ENCODE results near the gene ZNF431.
"Not testable (repeated sequence)": the region's sequence is repeated elsewhere in the genome, so short reads cannot be mapped to it uniquely, and the experiment has no call there.

The ZNF431 gene

DNA sequence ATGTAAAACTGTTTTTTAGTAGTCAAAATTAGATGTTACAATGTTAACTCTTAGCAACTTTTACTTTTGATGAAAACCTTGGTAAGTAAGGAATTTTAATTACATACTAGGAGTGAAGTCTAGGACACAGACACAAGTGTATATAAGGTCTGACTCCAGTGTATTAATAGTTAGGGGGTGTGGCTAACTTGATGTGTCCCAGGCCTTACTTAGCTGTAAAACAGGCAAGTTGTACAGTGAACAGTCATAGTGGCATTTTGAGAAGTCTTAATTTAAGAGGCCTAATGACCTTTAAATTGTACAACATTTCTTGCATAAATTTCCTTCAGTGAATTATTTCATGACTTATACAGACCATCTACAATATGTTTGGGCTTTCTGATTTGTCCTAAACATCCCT lies 6.8 kb downstream of the ZNF431 start:
- DNase-seq = no peak

DNA sequence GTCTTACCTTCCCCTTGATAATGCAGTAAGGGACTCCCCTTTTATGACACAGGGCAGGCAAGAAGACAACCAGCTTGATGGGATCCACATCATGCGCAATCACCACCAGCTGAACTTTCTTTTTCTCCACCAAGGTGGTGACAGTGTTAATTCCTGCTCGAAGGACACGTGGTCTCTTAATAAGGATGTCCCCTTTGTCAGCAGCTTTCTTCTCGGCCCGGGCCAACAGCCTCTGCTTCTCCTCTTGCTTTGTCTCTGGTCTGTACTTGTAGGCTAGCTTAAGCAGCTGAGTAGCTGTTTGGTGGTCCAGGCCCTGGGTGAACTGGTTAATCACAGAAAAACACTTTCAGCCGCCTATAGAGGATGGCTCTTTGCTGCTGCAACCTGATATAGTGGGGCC lies 8.0 kb downstream of the ZNF431 start:
- DNase-seq = no peak

DNA sequence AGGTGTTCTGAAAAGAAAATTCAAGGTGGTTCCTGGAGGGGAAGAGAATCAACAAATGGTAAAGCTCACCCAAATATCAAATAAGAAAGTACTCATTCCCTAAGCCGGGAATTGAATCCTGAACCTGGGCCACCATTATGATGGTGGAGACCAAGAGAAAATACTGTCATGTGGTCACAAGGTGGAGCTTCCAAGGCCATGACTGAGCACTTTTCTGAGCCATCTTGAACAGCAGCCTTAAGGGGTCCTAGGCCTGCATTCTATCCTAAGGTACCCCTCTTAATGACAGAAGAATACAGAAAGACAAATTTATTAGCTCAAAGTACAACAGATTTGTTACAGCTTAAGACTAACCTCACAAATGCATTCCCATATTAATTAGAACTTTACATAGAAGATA lies 9.6 kb downstream of the ZNF431 start:
- DNase-seq = no peak

DNA sequence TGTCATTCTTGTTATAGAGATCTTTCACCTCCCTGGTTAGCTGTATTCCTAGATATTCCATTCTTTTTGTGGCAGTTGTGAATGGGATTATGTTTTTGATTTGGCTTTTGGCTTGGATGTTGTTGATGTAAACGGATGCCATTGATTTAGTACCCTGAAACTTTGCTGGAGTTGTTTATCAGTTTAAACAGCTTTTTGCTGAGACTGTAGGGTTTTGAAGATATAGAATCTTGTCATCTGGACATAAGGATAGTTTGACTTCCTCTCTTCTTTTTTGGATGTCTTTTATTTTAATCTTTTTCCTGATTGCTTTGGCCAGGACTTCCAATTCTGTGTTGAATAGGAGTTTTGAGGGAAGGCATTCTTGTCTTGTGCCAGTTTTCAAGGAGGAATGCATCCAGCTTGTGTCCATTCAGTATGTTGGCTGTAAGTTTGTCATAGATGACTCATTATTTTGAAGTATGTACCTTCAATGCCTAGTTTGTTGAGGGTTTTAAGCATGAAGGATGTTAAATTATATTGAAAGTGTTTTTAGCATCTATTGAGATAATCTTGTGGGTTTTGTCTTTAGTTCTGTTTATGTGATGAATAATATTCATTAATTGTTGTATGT lies 16.8 kb downstream of the ZNF431 start:
- DNase-seq = no peak

DNA sequence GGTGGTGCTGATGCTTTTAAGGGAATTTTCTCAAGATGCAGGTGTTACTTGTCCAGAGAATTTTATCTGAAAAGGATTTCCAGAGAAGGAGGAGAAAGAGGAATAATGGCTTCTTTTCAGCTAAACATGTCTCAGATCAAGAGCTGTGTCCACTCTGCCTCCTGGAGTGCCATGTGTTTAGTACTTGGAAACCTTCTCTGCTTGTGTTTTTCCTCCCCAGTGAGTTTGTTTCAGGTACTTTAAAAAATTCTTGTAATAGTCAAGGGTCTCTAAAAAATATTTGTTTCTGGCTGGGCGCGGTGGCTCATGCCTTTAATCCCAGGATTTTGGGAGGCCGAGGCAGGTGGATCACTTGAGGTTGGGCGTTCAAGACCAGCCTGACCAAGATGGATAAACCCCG lies 22.7 kb downstream of the ZNF431 start:
- no peak for DNase-seq

DNA sequence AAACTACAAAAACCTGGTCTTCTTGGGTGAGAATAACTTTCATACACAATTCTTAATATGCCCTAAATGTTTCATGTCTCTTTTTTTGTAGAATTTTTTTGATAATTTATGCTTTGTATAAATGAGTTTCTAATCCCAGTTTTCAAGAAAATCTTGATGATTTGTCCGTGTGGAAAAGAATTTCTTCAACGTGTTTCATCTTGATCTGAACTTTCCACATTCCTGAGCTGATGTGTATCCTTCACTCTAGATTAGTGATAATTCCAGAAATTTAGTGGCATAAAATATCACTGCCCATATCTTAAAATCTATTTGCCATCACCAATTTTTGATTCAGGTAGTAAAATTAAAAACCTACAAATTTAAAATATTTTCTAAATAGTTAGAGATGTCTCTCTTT lies 24.6 kb downstream of the ZNF431 start:
- no peak for DNase-seq

DNA sequence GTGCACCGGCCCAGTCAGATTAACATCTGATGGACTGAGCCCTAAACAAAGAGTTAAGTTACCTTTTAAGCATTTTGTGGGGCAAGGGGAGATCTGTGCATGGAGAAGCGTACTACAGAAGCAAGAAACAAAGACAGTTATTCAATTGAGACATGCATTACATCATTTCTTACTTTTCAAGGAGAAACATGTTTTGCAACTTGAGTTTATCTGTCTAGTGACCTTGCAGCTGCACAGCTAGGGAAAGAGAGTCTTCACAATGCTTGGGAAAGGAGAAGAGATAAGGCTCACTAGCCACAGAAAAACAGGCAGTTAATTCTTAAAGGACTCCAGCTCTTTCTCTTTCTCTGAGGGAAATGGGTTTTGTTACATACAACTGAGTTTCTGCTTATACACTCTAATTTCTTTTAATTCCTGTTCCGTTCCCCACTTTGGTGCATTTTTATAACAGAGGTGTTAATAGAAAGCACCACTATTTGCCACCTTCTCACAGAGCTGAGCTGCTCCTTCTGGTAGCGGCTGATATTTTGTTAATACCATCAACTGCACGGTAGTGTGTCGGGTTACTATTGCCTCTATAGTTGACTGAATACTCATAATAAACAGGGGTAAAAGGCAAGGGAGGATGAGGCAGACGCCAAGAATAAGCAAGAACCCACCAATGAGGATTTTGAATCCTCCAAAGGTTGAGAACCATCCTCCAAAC lies 55.9 kb downstream of the ZNF431 start:
- peak; percentile 96 for DNase-seq

DNA sequence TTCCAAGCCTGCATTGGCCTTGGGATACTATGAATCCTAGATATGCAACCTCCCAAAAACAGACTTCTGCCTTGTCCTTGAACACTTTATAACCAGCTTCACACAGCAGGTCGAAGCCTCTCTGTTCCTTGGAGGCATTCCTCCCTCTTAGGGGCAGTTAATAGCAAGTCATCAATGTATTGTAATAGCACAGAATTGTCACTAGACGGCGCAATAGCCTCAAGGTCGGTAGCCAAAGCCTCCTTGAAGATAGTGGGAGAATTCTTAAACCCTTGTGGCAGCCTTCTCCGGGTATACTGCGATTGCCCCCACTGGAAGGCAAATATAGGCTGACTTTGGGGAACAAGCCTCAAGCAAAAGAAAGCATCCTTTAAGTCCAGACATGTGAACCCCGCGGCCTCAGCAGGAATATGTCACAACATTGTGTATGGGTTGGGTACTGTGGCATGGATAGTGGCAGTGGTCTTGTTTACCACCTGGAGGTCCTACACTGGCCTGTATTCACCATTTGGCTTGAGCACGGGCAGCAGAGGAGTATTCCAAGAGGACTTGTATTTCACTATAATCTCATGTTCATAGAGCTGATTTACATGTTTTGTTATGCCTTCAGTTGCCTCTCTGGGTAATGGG lies 61.1 kb downstream of the ZNF431 start:
- DNase-seq = peak; percentile 37

DNA sequence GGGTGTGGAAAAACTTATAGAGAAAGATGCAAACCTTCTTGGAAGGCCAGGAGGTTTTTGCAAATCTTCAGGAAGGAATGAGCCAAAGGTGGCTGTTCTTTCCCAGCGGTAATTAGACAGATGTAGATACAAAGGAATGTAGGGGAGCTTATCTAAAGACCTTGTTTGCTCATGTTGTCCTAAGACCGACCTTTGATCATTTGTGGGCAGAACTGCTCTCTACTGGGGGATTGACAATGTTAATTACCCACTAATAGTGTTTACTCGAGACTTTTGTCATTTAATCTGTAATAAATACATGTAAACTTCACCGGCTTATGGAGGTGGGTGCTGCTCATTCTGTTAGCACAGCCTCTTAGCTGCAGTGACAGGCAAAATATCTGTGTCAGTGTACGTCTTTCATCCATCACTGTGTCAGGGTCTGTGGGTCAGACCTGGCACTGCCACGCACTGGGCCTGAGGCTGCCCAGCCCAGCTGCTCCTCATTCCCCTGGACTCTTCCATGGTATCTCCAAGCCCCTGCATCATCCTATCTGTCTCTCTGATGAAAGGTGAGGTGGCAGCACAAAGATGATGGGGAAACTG lies 68.3 kb downstream of the ZNF431 start:
- DNase-seq = no peak

DNA sequence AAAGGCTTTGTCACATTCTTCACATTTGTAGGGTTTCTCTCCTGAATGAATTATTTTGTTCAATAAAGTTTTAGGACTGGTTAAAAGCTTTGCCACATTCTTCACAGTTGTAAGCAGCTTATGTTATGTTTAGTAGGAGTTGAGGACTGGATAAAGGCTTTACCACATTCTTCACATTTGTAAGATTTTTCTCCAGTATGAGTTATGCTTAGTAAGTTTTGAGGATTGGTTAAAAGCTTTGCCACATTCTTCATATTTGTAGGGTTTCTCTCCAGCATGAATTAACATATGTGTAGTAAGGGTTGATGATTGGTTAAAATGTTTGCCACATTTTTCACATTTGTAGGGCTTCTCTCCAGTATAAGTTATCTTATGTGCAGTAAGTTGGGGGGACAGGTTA lies 79.9 kb downstream of the ZNF431 start:
- DNase-seq = no peak

DNA sequence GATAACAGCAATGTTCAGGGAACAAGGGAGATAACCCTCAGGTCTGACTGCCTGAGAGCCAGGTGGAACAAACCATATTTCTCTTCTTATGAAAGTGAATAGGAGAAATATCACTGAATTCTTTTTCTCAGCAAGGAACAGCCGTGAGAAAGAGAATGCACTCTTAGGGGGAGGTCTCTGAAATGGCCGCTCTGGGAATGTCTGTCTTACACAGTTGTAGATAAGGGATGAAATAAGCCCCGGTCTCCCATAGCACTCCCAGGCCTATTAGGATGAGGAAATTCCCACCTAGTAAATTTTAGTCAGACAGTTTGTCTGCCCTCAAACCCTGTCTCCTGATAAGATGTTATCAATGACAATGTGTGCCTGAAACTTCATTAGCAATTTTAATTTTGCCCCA lies 88.1 kb downstream of the ZNF431 start:
- not testable (repeated sequence) for DNase-seq

DNA sequence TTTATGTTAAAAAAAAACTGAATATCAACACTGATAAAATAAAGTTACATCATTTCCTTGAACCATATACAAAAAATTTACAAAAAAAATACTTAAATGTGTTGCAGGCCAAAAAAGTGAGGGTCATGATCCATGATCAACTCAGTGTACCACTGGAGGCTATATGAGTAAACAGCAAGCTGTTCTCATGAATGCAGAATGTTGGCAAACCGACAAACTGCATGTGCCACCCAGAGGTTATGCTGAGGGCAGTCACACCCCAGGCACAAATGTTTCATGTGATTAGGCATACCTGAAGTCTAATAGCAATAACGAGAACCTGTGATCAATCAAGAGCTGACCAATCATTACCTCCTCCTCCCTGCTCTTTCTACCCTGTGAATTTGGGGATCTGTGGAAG lies 91.9 kb downstream of the ZNF431 start:
- no peak for DNase-seq

DNA sequence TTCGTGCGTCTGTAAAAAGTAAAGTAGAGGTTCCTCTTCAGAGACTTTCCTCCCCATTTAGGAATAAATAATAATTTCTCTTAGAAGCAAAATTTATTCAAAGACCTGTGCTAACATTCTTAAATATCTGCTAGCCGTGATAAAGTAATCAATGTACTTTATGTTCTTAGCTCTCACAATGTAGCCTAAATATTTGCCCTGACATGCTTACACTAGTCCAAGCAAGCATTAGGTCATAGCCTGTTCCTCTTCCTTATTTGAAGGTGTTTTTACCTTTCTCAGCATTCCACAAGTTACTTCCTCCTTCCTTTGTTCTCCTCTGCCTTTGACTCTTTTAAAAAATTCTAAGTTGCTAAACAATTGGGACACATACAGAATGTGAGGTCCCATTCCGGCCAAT lies 94.9 kb downstream of the ZNF431 start:
- not testable (repeated sequence) for DNase-seq

DNA sequence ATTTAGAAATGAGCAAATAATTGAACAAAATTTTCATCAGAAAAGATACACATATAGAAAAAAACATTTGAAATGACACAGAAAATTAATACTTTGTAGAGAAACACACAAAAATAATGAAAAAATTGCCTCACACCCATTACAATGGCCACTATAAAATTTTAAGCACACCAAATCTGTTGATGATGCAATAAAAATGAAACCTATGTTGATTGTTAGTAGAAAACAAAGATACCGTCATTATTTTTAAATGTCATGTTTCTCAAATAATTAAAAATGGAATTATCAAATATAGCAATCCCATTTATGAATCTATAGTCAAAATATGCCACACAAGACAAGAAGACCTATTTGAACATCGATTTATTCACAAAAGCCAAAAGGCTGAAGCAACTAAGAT lies 96.8 kb downstream of the ZNF431 start:
- DNase-seq = no peak

Data from MV-4-11 (cell line).